ENCODE data around the gene ZNF785. TPM values are rescaled to one million over a fixed set of nuclear protein-coding genes. Genes with fewer than 3 reads are reported as not detected.
A peak's percentile ranks its signal among the peaks of the same experiment; 100 is the strongest.
"Not testable (repeated sequence)": the region's sequence is repeated elsewhere in the genome, so short reads cannot be mapped to it uniquely, and the experiment has no call there.

Gene ZNF785
- total RNA-seq, 2 experiments from 2014 or later = 12.9 to 13.3 TPM

- Mint-ChIP-seq H3K27ac (no peak overlapping the region), H3K9me3 (no peaks in the 10 kb centered on the region), H3K4me3 (no peak overlapping the region), H3K4me1 (peaks cover 11% of the 10 kb centered on the region), H3K27me3 (no peaks in the 10 kb centered on the region), H3K36me3 (ENCODE audit: low read depth) (no peaks in the 10 kb centered on the region)
- no peak for DNase-seq
- POLR2A ChIA-PET = interaction anchor here (1.4 kb wide), 1 partner anchor 11 kb away, joined by 8 read pairs; no protein-coding TSS in a partner anchor
- CTCF ChIA-PET = interaction anchor here (0.9 kb wide), 1 partner anchor 11 kb away, joined by 3 read pairs; the partner anchor contains the start of gene ZNF747
Measured at GRCh38 chr16:30546115-30546514, 39.4 kb downstream of the ZNF785 start.

GRCh38 chr16:30543067-30543466, 42.4 kb downstream of the ZNF785 start:
- Mint-ChIP-seq H3K4me1 (peaks cover 2% of the 10 kb centered on the region), H3K36me3 (ENCODE audit: low read depth) (peaks cover under 1% of the 10 kb centered on the region), H3K27ac (no peak overlapping the region), H3K27me3 (no peaks in the 10 kb centered on the region), H3K4me3 (no peak overlapping the region), H3K9me3 (no peaks in the 10 kb centered on the region)
- POLR2A ChIA-PET = interaction anchor here (1.2 to 2.1 kb wide), 3 partner anchors 8 to 15 kb away, joined by 3 to 12 read pairs (median 3); partner anchors contain the start of genes ZNF747 and ZNF764
- CTCF ChIA-PET = interaction anchor here (1.0 to 1.8 kb wide), 3 partner anchors 8 to 86 kb away, joined by 3 to 6 read pairs (median 3); partner anchors contain the start of gene ZNF747
- no peak for DNase-seq

DNA sequence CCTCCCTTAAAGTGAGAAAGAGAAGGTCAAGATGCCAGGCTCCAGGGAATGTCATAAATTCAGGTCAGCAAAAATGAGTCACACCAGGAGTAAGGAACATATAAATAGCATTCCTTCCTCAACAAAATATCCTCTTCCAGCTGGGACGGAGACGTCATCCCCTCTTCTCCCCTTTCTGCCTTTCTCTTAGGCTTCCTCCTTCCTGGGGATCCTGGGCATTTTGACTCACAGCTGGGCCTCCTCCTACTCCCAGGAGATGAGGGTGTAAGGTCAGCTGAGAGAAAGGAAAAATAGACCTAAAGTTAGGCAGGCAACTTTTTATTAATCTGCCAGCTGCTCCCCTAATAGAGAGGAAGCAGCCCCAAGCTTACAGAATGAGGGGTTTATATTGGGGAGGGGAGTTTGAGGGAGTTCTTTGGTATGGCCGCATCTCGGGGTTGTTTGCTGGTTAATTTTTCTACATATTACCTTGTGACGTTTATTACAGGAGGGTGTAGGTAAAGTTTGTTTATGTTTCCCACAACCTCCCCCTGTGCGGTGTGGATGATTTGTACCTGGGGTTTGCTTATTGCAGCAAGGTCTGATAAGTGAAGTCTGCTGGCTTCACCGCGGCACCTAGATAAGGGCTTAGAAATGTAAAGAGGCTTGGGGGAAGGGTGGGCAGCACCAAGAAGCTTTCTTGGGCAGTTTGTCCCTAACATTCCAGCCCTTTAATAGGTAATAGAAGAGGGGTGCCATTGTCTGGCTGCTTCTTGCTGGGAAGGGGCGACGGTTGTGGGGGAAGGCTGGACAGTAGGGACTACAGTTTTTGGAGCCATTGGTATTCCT, 43.8 kb downstream of the ZNF785 start:
- no peaks in the 10 kb centered on the region for H3K9me3 Mint-ChIP-seq
- H3K27ac Mint-ChIP-seq = no peak overlapping the region
- peaks cover 12% of the 10 kb centered on the region for H3K4me1 Mint-ChIP-seq
- no peak for DNase-seq
- no peak overlapping the region for H3K4me3 Mint-ChIP-seq
- H3K36me3 Mint-ChIP-seq (ENCODE audit: low read depth) = peaks cover 8% of the 10 kb centered on the region
- no peaks in the 10 kb centered on the region for H3K27me3 Mint-ChIP-seq
- ChIA-PET CTCF (interaction anchor here (1.2 kb wide), 1 partner anchor 44 kb away, joined by 4 read pairs; the partner anchor contains the start of gene ZNF785), POLR2A (interaction anchor here (1.0 kb wide), 1 partner anchor 9 kb away, joined by 4 read pairs; no protein-coding TSS in a partner anchor)

DNA sequence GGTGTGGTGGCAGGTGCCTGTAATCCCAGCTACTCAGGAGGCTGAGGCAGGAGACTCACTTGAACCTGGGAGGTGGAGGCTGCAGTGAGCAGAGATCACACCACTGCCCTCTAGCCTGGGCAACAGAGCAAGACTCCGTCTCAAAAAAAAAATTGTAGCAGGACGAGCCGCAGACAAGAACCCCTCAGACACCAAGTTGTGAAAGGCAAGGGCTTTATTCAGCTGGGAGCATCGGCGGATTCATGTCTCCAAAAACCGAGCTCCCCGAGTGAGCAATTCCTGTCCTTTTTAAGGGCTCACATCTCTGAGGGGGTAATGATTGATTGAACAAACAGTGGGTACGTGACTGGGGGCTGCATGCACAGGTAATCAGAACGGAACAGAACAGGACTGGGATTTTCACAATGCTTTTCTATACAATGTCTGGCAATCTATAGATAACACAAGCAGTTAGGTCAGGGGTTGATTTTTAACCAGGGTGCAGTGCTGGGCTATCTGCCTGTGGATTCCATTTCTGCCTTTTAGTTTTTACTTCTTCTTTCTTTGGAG, 44.5 kb downstream of the ZNF785 start:
- H3K27me3 Mint-ChIP-seq, DNase-seq, H3K9me3 Mint-ChIP-seq, H3K4me3 Mint-ChIP-seq, CTCF ChIA-PET, H3K27ac Mint-ChIP-seq: not testable (repeated sequence)
- Mint-ChIP-seq H3K36me3 (ENCODE audit: low read depth) (peaks cover 11% of the 10 kb centered on the region), H3K4me1 (peaks cover 19% of the 10 kb centered on the region)
- POLR2A ChIA-PET = interaction anchor here (1.0 kb wide), 1 partner anchor 10 kb away, joined by 4 read pairs; no protein-coding TSS in a partner anchor

DNA sequence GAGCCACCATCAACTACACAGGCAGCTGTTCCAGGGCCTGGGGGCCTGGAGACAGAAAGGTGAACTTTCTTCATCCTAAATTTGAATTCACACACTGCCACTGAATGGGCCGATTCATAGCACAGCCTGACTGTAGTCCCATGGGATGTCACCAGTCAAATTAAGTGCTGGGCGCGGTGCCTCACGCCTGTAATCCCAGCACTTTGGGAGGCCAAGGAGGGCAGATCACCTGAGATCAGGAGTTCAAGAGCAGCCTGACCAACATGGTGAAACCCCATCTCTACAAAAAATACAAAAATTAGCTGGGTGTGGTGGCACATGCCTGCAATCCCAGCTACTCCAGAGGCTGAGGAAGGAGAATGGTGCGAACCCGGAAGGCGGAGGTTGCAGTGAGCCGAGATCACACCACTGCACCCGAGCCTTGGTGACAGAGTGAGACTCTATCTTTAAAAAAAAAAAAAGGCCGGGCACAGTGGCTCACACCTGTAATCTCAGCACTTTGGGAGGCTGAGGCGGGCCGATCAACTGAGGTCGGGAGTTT, 45.4 kb downstream of the ZNF785 start:
- CTCF ChIA-PET = interaction anchor here (0.6 to 1.2 kb wide), 2 partner anchors 39 to 130 kb away, joined by 3 read pairs; no protein-coding TSS in a partner anchor

GRCh38 chr16:30539000-30539964, 46.2 kb downstream of the ZNF785 start:
- CTCF ChIA-PET = interaction anchor here (0.6 to 1.2 kb wide), 2 partner anchors 40 to 130 kb away, joined by 3 read pairs; no protein-coding TSS in a partner anchor
- H3K9me3 Mint-ChIP-seq = no peaks in the 10 kb centered on the region

More for the DNA sequence above, 45.4 kb downstream of the ZNF785 start:
- Mint-ChIP-seq H3K36me3 (ENCODE audit: low read depth) (peaks cover 13% of the 10 kb centered on the region), H3K4me1 (peaks cover 24% of the 10 kb centered on the region)
- DNase-seq, H3K4me3 Mint-ChIP-seq, H3K9me3 Mint-ChIP-seq, H3K27ac Mint-ChIP-seq, H3K27me3 Mint-ChIP-seq: not testable (repeated sequence)
- POLR2A ChIA-PET = interaction anchor here (1.3 kb wide), 1 partner anchor 31 kb away, joined by 3 read pairs; the partner anchor contains the start of gene ZNF688

GRCh38 chr16:30536391-30537024, 49.0 kb downstream of the ZNF785 start:
- POLR2A ChIA-PET = interaction anchor here (1.3 to 4.9 kb wide), 19 partner anchors 9 to 163 kb away, joined by 3 to 189 read pairs (median 20); partner anchors contain the start of genes DCTPP1, FBRS, ITGAL and SRCAP
- H3K9me3 Mint-ChIP-seq, H3K27me3 Mint-ChIP-seq, DNase-seq: not testable (repeated sequence)
- peak overlapping the region; percentile 97 for H3K27ac Mint-ChIP-seq
- CTCF ChIA-PET = interaction anchor here (0.6 to 4.1 kb wide), 23 partner anchors 9 to 1091 kb away, joined by 4 to 90 read pairs (median 9); partner anchors contain the start of genes DCTPP1, ITGAL, ZNF688 and ZNF689
- peaks cover 32% of the 10 kb centered on the region for H3K4me1 Mint-ChIP-seq
- H3K36me3 Mint-ChIP-seq (ENCODE audit: low read depth) = peaks cover 28% of the 10 kb centered on the region
- H3K4me3 Mint-ChIP-seq = peak overlapping the region; percentile 87

More at GRCh38 chr16:30539000-30539964, 46.2 kb downstream of the ZNF785 start:
- DNase-seq = no peak
- Mint-ChIP-seq H3K27me3 (no peaks in the 10 kb centered on the region), H3K4me1 (peaks cover 24% of the 10 kb centered on the region), H3K27ac (no peak overlapping the region), H3K4me3 (no peak overlapping the region), H3K36me3 (ENCODE audit: low read depth) (peaks cover 17% of the 10 kb centered on the region)
- POLR2A ChIA-PET = interaction anchor here (1.3 kb wide), 1 partner anchor 32 kb away, joined by 3 read pairs; the partner anchor contains the start of gene ZNF688

DNA sequence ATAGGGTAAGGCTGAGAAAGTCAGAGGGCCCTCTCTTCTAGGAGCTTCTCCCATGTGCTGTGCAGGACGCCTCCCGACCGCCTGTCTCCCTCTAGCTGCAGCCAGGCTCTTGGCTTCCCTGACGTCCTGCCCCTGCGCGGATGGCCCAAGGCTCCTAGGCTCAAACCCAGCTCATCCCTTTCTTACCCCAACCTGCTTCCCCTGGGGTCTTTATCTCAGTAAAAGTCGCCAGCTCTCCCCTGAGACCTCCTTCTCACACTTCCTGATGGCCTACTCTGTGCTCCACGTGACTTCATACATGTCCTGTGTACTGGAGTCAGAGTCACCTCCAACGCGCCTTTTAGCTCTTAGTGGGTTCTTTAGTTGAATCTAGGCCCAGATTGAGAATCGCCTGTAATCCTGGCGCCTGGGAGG, 49.7 kb downstream of the ZNF785 start:
- Mint-ChIP-seq H3K27ac (peak overlapping the region; percentile 97), H3K4me1 (peaks cover 37% of the 10 kb centered on the region), H3K9me3 (no peaks in the 10 kb centered on the region), H3K4me3 (peak overlapping the region; percentile 87), H3K27me3 (no peaks in the 10 kb centered on the region), H3K36me3 (ENCODE audit: low read depth) (peaks cover 36% of the 10 kb centered on the region)
- ChIA-PET CTCF (interaction anchor here (0.7 to 4.1 kb wide), 37 partner anchors 8 to 279 kb away, joined by 3 to 90 read pairs (median 6); partner anchors contain the start of genes DCTPP1, ITGAL, ZNF688 and ZNF689), POLR2A (interaction anchor here (0.5 to 4.9 kb wide), 40 partner anchors 8 to 582 kb away, joined by 3 to 189 read pairs (median 8); partner anchors contain the start of genes ALDOA, DCTPP1, FBRS and ITGAL)
- DNase-seq = peak; percentile 74

DNA sequence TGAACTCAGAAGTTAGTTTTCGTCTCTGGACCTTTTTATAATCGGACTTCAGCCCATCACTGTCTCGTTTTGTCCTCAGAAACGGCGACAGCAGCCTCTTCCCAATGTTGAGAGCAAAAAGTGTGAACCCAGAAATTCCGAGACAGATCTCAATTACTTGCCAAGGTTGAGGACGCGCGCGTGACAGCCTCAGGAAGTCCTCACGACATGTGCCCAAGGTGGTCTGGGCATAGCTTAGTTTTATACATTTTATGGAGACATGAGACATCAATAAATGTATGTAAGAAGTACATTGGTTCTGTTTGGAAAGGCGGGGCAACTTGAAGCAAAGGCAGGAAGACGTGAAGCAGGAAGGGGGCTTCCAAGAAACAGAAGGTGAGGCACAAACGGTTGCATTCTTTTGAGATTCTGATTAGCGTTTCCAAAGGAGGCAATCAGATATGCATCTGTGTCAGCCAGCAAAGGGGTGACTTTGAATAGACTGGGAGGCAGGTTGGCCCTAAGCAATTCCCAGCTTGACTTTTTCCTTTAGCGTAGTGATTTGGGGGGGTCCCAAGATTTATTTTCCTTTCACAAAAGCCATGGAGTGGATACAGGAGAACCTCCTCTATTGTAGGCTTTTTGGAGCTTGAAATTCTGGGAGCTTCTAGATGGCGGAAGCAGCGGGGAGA, 50.3 kb downstream of the ZNF785 start:
- ChIA-PET CTCF (interaction anchor here (0.7 to 4.1 kb wide), 38 partner anchors 8 to 279 kb away, joined by 3 to 90 read pairs (median 6); partner anchors contain the start of genes DCTPP1, ITGAL, ZNF688 and ZNF689), POLR2A (interaction anchor here (0.5 to 4.9 kb wide), 44 partner anchors 8 to 582 kb away, joined by 3 to 189 read pairs (median 8); partner anchors contain the start of genes ALDOA, DCTPP1, FBRS and ITGAL)
- Mint-ChIP-seq H3K4me1 (peaks cover 42% of the 10 kb centered on the region), H3K36me3 (ENCODE audit: low read depth) (peaks cover 38% of the 10 kb centered on the region), H3K4me3 (peak overlapping the region; percentile 87), H3K27me3 (no peaks in the 10 kb centered on the region), H3K27ac (peak overlapping the region; percentile 97), H3K9me3 (no peaks in the 10 kb centered on the region)
- DNase-seq = no peak

- H3K36me3 Mint-ChIP-seq (ENCODE audit: low read depth) = peaks cover 38% of the 10 kb centered on the region
Measured at GRCh38 chr16:30534368-30535105, 51.0 kb downstream of the ZNF785 start, which contains the start of gene ZNF747. Gene ZNF747 (minus strand): TSS chr16:30534858. CDS start chr16:30534679, 179 bp downstream.

More at GRCh38 chr16:30534368-30535105, 51.0 kb downstream of the ZNF785 start, which contains the start of gene ZNF747:
- ChIA-PET CTCF (interaction anchor here (0.9 to 4.1 kb wide), 31 partner anchors 7 to 280 kb away, joined by 3 to 90 read pairs (median 6); partner anchors contain the start of genes DCTPP1, ITGAL, ZNF688 and ZNF689), POLR2A (interaction anchor here (0.9 to 4.9 kb wide), 39 partner anchors 9 to 469 kb away, joined by 3 to 189 read pairs (median 8); partner anchors contain the start of genes ALDOA, DCTPP1, FBRS and ITGAL)
- H3K4me3 Mint-ChIP-seq = peak within 1 kb of the TSS; percentile 87
- H3K27ac Mint-ChIP-seq = peak within 1 kb of the TSS; percentile 97
- no peaks in the 10 kb centered on the region for H3K9me3 Mint-ChIP-seq
- no peaks in the 10 kb centered on the region for H3K27me3 Mint-ChIP-seq
- H3K4me1 Mint-ChIP-seq = peaks cover 45% of the 10 kb centered on the region
- peak; percentile 93 for DNase-seq
